ENCODE results near the gene FAF1.

DNA sequence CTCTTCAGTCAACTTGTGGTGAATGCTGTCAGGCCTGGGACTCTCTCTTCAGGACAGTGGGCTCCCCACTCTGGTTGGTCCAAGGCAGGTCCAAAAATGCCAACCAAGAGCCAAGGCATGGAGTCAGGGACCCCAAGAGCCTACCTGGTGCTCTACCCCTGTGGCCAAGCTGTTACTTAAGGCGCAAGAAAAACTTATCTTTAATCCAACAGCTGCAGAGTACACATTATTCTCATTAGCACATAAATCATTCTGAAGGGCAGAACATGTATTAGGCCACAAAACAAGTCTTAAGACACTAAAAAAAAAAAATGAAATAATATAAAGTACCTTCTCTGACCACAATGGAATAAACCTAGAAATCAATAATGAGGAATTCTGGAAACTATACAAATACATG, 65.7 kb downstream of the FAF1 start:
- TF ChIP-seq, protein P1, sequence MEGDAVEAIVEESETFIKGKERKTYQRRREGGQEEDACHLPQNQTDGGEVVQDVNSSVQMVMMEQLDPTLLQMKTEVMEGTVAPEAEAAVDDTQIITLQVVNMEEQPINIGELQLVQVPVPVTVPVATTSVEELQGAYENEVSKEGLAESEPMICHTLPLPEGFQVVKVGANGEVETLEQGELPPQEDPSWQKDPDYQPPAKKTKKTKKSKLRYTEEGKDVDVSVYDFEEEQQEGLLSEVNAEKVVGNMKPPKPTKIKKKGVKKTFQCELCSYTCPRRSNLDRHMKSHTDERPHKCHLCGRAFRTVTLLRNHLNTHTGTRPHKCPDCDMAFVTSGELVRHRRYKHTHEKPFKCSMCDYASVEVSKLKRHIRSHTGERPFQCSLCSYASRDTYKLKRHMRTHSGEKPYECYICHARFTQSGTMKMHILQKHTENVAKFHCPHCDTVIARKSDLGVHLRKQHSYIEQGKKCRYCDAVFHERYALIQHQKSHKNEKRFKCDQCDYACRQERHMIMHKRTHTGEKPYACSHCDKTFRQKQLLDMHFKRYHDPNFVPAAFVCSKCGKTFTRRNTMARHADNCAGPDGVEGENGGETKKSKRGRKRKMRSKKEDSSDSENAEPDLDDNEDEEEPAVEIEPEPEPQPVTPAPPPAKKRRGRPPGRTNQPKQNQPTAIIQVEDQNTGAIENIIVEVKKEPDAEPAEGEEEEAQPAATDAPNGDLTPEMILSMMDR (IDR thresholded peaks at IDR 0.05) = no peak
- no peak for TF ChIP-seq POLR2A (IDR thresholded peaks at IDR 0.05)
